Keratinocyte (primary cell): ENCODE measurements around the gene TBC1D4. TPM values are rescaled to one million over a fixed set of nuclear protein-coding genes. Genes with fewer than 3 reads are reported as not detected.
A peak's percentile ranks its signal among the peaks of the same experiment; 100 is the strongest.

Source experiments
- DNase-seq: peaks from one replicate; pipeline ENCODE4 v3.0.0-alpha.2; 2011; ENCODE audit warnings: low read depth, missing footprints, low spot score
- FAIRE-seq: peaks from 2 replicates; lab custom pipeline; 2011; peaks lifted over from hg19 to GRCh38; lab: Jason Lieb, UNC
- H2AFZ ChIP-seq: 2 replicates; pipeline ENCODE4 v1.6.0; 2012; ENCODE audit warnings: low read length, control low read depth, inconsistent platforms; ENCODE audit not compliant: control insufficient read depth
- H3K27ac ChIP-seq: 2 replicates; pipeline ENCODE4 v1.5.1; 2011; ENCODE audit warnings: low read length; ENCODE audit not compliant: control insufficient read depth, insufficient read depth
- H3K27me3 ChIP-seq: 3 replicates; pipeline ENCODE4 v1.6.0; 2011; ENCODE audit warnings: low read length; ENCODE audit not compliant: control insufficient read depth, insufficient read depth; ENCODE audit errors: extremely low read depth
- H3K36me3 ChIP-seq, 2 experiments: 2 replicates in 1 of 2; 3 replicates in 1 of 2; pipeline ENCODE4 v1.5.1; 2011; ENCODE audit warnings: low read length in 2 of 2, mild to moderate bottlenecking in 1 of 2; ENCODE audit not compliant: control insufficient read depth in 2 of 2, insufficient read depth in 2 of 2; ENCODE audit errors: extremely low read depth in 1 of 2
- H3K4me1 ChIP-seq: 3 replicates; pipeline ENCODE4 v1.5.1; 2011; ENCODE audit warnings: low read length; ENCODE audit not compliant: control insufficient read depth, insufficient read depth; ENCODE audit errors: extremely low read depth
- H3K4me2 ChIP-seq: 3 replicates; pipeline ENCODE4 v1.6.0; 2011; ENCODE audit warnings: low read depth, low read length; ENCODE audit not compliant: control insufficient read depth, insufficient read depth; ENCODE audit errors: extremely low read depth
- H3K4me3 ChIP-seq, 3 experiments: fragments of 200-600 bp in 1 of 3; sonication (generic) in 1 of 3; 2 replicates in 2 of 3; 3 replicates in 1 of 3; pipeline ENCODE4 v1.5.1; 2011 to 2016; ENCODE audit warnings: low read length in 3 of 3, mild to moderate bottlenecking in 3 of 3, control low read depth in 2 of 3, inconsistent platforms in 1 of 3, low read depth in 1 of 3, mixed read lengths in 1 of 3, mixed run types in 1 of 3, moderate library complexity in 1 of 3; ENCODE audit not compliant: control insufficient read depth in 2 of 3, insufficient read depth in 2 of 3; ENCODE audit errors: extremely low read depth in 1 of 3
- H3K79me2 ChIP-seq: 2 replicates; pipeline ENCODE4 v1.6.0; 2012; ENCODE audit warnings: low read length; ENCODE audit not compliant: control insufficient read depth, insufficient read depth
- H3K9ac ChIP-seq: 3 replicates; pipeline ENCODE4 v1.6.0; 2011; ENCODE audit warnings: low read length; ENCODE audit not compliant: control insufficient read depth, insufficient read depth; ENCODE audit errors: extremely low read depth
- H3K9me1 ChIP-seq: 3 replicates; pipeline ENCODE4 v1.6.0; 2011; ENCODE audit warnings: low read length; ENCODE audit not compliant: control insufficient read depth, insufficient read depth; ENCODE audit errors: extremely low read depth
- H3K9me3 ChIP-seq: 2 replicates; pipeline ENCODE4 v1.5.1; 2012; ENCODE audit warnings: low read depth, low read length; ENCODE audit not compliant: control insufficient read depth
- H4K20me1 ChIP-seq: 3 replicates; pipeline ENCODE4 v1.6.0; 2011; ENCODE audit warnings: low read length; ENCODE audit not compliant: control insufficient read depth, insufficient read depth; ENCODE audit errors: extremely low read depth
- EZH2 ChIP-seq: IDR thresholded peaks from one replicate; pipeline ENCODE4 v1.6.1; 2012; ENCODE audit warnings: inconsistent platforms, mild to moderate bottlenecking, low read length, moderate library complexity
- dilution Hi-C: fragments of 300-500 bp; cut with MboI; formaldehyde crosslinking; loops from one replicate; pipeline ENCODE4 v1.7.0; 2020; ENCODE audit warnings: low sequenced_read_pairs; ENCODE audit not compliant: extremely low pct_ligation_motif_present
- polyA plus RNA-seq, 5 experiments: library from polyadenylated mRNA; depleted of rRNA in 3 of 5; stranded (reverse) in 3 of 5; stranded (forward) in 1 of 5; unstranded in 1 of 5; fragments of >200 nt; gene quantifications; 1 replicate in 1 of 5; 2 replicates in 3 of 5; 3 replicates in 1 of 5; pipeline versions ENCODE4 v1.2.1 to v1.2.3, GENCODE V29; 2011 to 2012; ENCODE audit warnings: missing spikeins in 2 of 5, low read depth in 1 of 5, low replicate concordance in 1 of 5
- TF ChIP-seq, protein P1 (sequence below), 3 experiments: IDR thresholded peaks in 1 of 3; conservative IDR thresholded peaks in 1 of 3; optimal IDR thresholded peaks in 1 of 3; 2 replicates in 2 of 3; 3 replicates in 1 of 3; pipeline versions ENCODE3 to v1.5.1; 2011; ENCODE audit warnings: low read length in 3 of 3, mild to moderate bottlenecking in 3 of 3, moderate library complexity in 2 of 3, control low read depth in 1 of 3, inconsistent platforms in 1 of 3; ENCODE audit not compliant: insufficient read depth in 2 of 3; ENCODE audit errors: extremely low read depth in 1 of 3

The TBC1D4 gene
- polyA plus RNA-seq, 1 donor (not counting 4 experiments of a cell fraction or from before 2014, with no cell fraction given): 14.2 TPM

GRCh38 chr13:75364131-75364713 lies 117.7 kb downstream of the TBC1D4 start:
- FAIRE-seq (peak; percentile 98), DNase-seq (peak; percentile 69)
- H3K4me1 ChIP-seq: peaks cover 54% of the 10 kb centered on the region
- H3K4me3 ChIP-seq: peak overlapping the region in 1 of 3 experiments; percentile 34
- TF ChIP-seq, protein P1, sequence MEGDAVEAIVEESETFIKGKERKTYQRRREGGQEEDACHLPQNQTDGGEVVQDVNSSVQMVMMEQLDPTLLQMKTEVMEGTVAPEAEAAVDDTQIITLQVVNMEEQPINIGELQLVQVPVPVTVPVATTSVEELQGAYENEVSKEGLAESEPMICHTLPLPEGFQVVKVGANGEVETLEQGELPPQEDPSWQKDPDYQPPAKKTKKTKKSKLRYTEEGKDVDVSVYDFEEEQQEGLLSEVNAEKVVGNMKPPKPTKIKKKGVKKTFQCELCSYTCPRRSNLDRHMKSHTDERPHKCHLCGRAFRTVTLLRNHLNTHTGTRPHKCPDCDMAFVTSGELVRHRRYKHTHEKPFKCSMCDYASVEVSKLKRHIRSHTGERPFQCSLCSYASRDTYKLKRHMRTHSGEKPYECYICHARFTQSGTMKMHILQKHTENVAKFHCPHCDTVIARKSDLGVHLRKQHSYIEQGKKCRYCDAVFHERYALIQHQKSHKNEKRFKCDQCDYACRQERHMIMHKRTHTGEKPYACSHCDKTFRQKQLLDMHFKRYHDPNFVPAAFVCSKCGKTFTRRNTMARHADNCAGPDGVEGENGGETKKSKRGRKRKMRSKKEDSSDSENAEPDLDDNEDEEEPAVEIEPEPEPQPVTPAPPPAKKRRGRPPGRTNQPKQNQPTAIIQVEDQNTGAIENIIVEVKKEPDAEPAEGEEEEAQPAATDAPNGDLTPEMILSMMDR (optimal IDR thresholded peaks at IDR 0.05 in 1 of 3, IDR thresholded peaks at IDR 0.05 in 1 of 3, conservative IDR thresholded peaks at IDR 0.05 in 1 of 3; ENCODE audit: extremely low read depth in 1 of 3, insufficient read depth in 2 of 3, low read length in 3 of 3): peak in 1 of 3 experiments; percentile 25
- no peak for TF ChIP-seq EZH2
- H3K27me3 ChIP-seq: no peaks in the 10 kb centered on the region
- dilution Hi-C loops: no loop called here
- H3K4me2 ChIP-seq: peak overlapping the region; percentile 61
- no peaks in the 10 kb centered on the region for H3K36me3 ChIP-seq
- H3K9me1 ChIP-seq: no peaks in the 10 kb centered on the region
- no peaks in the 10 kb centered on the region for H3K9me3 ChIP-seq
- H3K79me2 ChIP-seq: no peaks in the 10 kb centered on the region
- H4K20me1 ChIP-seq: no peaks in the 10 kb centered on the region
- H3K27ac ChIP-seq: peak overlapping the region; percentile 40
- H2AFZ ChIP-seq: no peak overlapping the region
- peak overlapping the region; percentile 6 for H3K9ac ChIP-seq

DNA sequence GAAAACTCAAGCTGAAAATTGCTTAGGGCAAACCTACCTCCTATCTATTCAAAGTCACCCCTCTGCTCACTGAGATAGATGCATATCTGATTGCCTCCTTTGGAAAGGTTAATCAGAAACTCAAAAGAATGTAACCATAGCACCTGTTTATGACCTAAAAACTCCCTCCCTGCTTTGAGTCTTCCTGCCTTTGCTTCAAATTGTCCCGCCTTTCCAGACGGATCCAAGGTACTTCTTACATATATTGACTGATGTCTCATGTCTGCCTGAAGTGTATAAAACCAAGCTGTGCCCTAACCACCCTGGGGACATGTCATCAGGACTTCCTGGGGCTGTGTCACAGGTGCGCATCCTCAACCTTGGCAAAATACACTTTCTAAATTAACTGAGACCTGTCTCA lies 118.6 kb downstream of the TBC1D4 start:
- Histone ChIP-seq H3K9ac (peak overlapping the region; percentile 18), H3K9me1 (no peaks in the 10 kb centered on the region), H3K79me2 (no peaks in the 10 kb centered on the region), H2AFZ (no peak overlapping the region), H3K4me3 (no peak overlapping the region), H4K20me1 (no peaks in the 10 kb centered on the region), H3K9me3 (no peaks in the 10 kb centered on the region), H3K4me1 (peaks cover 59% of the 10 kb centered on the region), H3K36me3 (no peaks in the 10 kb centered on the region), H3K27me3 (no peaks in the 10 kb centered on the region), H3K4me2 (peak overlapping the region; percentile 61), H3K27ac (peak overlapping the region; percentile 40)
- FAIRE-seq (no peak), DNase-seq (no peak)
- no peak for TF ChIP-seq EZH2
- TF ChIP-seq, protein P1 (optimal IDR thresholded peaks at IDR 0.05 in 1 of 3, IDR thresholded peaks at IDR 0.05 in 1 of 3, conservative IDR thresholded peaks at IDR 0.05 in 1 of 3; ENCODE audit: extremely low read depth in 1 of 3, insufficient read depth in 2 of 3, low read length in 3 of 3): no peak
- dilution Hi-C loops: no loop called here
